HS-27A (cell line): Measurements from ENCODE around the gene MAP4.
"Not testable (repeated sequence)": the region's sequence is repeated elsewhere in the genome, so short reads cannot be mapped to it uniquely, and the experiment has no call there.

ENCODE experiments used
- DNase-seq: peaks from one replicate; pipeline ENCODE4 v3.0.0-alpha.2; 2012; ENCODE audit warnings: low read depth, missing footprints

MAP4 gene

DNA sequence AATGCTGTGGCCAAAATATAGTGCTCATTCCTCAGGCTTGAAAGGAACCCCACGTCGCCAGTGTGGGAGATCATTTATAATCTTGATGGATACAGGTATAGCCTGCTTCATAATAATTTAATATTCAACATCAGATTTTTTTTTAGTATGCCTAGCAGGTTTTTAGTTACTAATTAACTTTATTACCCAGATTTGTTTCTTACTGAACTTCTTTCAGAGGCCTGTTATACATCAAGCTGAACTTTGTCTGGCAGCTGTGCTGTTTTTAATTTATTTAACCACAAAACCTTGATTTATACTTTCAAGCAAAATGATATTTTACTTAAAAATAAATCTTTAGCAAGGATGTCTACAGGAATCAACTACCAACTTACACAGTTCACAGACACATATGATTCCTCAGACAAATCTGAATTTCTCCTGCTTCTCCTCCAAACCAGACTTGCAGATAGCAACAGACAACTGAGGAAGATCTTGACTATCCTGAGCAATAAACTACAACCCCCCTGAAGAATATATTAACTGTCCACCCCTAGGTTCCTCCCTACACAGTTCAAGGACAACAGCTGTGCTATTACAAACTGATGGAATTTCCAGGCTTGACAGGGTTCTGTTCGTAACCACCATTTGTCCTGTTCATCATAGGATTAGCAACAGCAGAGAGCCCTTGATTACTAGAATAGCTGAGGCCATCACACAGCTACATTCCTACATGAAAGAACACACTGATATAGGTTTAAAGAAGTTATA is 610 bp downstream of the MAP4 start:
- no peak for DNase-seq

DNA sequence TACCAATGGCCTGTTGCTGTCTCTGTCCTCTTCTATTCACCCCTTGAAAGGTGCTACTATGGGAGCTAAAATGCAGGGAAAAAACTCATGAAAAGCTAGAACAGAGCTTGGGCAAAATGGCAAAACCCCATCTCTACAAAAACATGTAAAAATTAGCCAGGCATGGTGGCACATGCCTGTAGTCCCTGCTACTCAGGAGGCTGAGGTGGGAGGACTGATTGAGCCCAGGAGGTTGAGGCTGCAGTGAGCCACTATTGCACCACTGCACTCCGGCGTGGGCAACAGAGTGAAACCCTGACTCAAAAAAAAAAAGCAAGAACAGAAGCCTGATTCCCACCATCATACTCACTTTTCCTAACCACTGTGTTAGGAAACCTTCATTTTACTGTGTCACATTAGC is 1.9 kb downstream of the MAP4 start:
- DNase-seq: no peak

DNA sequence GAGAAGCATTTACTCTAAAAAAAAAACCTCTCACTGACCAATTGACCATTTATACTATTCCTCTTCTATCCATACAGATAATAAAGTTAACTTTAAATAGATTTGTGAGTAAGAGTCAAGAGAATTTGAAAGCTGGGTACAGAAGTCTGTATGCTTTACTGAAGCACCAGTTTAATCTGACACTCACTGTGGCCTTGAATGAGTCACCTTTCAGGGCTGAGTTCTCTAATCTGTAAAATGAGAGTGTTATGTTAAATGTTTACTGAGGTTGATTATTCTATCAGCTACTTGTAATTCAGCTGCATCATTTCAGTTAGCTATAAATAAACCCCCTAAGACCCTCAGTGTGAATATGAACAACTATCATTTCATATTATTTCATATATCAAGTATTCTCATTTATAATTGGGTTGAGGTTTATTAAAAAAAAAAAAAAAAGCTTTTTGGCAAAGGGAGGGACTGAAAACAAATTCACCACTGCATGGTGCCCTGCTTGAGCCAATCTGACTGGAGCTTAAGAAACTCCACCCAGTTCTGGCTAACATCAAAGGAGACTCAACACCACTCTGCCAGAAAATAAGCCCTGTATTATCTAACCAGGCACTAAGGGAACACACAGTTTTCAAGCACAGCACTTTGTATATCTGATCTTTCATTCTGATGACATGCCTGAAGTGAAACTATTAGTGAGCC is 2.8 kb downstream of the MAP4 start:
- peak; percentile 68 for DNase-seq

DNA sequence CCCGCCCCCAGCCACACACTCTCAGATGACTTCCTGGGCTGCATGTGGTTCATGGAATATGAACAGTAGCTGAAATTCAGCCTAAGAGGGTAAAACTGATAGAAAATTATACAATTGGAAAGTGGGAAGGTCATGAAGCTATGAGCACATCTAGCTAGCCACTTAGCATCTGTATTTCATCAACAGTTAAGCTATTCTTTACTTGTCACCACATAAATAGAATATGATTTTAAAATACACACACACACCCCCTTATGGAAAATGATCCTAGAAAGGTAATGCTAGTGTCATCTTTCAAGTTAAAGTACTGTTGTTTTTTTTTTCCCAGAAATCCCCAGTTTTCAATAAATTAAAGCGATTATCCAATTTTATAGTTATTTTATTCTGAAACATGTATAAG is 3.6 kb downstream of the MAP4 start:
- DNase-seq: no peak

DNA sequence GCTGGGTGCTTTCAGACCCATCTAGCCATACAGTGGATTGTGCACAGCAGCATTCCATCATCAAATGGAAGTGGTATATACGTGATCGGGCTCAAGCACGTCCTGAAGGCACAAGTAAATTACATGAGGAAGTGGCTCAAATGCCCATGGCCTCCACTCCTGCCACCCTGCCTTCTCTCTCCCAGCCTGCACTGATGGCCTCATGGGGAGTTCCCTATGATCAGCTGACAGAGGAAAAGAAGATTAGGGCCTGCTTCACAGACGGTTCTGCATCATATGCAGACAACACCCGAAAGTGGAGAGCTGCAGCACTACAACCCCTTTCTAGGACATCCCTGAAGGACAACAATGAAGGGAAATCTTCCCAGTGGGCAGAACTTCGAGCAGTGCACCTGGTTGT is 8.2 kb downstream of the MAP4 start:
- not testable (repeated sequence) for DNase-seq

DNA sequence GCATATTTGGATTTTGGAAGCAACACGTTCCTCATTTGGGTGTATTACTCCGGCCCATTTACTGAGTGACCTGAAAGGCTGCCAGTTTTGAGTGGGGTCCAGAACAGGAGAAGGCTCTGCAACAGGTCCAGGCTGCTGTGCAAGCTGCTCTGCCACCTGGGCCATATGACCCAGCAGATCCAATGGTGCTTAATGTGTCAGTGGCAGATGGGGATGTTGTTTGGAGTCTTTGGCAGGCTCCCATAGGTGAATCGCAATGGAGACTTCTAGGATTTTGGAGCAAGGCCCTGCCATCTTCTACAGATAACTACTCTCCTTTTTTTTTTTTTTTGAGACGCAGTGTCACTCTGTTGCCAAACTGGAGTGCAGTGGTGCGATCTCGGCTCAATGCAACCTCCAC is 8.9 kb downstream of the MAP4 start:
- not testable (repeated sequence) for DNase-seq

DNA sequence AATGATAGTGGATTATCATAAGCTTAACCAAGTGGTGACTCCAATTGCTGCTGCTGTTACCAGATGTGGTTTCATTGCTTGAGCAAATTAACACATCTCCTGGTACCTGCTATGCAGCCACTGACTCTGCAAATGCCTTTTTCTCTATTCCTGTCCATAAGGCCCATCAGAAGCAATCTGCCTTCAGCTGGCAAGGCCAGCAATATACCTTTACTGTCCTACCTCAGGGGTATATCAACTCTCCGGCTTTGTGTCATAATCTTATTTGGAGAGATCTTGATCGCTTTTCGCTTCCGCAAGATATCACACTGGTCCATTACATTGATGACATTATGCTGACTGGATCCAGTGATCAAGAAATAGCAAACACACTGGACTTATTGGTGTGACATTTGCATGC is 9.4 kb downstream of the MAP4 start:
- not testable (repeated sequence) for DNase-seq

DNA sequence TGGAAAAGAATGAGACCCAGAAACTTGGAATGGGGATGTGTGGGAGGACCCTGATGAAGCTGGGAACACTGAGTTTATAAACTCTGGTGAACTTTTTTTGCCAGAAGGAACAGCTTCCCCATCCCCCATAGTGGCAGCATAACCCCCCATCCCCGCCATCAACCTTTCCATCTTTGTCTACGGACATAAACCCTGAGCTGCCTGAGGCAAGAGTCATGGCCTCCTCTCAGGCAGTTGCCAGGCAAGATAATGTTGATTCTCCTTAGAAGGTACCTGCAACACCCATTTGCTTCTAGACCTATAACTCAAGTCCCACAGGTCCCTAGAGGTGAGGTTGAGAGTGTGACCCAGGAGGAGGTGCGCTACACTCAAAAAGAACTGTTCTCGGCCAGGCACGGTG is 11.5 kb downstream of the MAP4 start:
- DNase-seq: no peak

DNA sequence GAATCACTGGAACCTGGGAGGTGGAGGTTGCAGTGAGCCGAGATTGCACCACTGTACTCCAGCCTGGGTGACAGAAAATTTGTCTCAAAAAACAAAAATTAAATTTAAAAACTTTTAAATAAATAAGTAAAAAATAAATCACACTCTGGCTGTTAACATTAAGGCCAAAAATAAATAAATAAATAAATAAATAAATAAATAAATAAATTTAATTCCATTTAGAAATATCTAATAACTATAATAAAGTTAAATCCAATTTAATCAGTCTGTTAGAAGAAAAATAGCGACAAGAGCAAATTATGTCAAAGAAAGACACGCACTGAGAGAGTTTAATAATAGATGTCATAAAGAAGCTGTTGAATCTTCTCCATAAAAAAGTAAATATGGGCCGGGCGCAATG is 13.4 kb downstream of the MAP4 start:
- no peak for DNase-seq

DNA sequence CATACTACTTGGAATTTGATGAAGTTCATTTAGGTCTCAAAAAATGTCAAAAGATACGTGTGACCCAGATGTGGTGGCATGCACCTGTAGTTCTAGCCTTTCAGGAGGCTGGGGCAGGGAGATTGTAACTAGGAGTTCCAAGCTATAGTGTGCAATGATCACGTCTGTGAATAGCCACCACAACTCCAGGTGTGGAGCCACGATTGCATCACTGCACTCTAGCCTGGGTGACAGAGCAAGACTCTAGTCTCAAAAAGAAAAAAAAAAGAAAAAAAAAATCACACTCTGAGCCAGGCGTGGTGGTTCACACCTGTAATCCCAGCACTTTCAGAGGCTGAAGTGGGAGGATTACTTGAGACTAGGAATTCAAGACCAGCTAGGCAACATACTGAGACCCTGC is 14.2 kb downstream of the MAP4 start:
- DNase-seq: no peak

DNA sequence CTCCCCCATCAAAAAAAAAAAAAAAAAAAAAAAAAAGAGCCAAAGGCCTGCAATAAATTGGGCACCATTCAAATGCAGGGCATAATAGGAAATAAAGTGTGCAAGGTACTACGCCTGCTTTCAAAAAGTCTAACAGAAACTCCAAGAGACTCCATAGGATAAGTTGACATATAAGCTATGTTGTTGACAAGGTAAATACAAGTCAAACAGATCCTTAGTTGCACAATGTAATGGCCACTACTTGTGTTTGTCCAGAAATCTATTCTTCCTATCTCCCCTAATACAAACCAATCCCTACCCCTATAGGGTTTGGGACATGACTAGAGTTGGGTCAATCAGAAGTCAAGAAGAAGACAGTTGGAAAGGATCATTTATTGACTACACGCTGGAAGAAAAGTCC is 16.0 kb downstream of the MAP4 start:
- no peak for DNase-seq

DNA sequence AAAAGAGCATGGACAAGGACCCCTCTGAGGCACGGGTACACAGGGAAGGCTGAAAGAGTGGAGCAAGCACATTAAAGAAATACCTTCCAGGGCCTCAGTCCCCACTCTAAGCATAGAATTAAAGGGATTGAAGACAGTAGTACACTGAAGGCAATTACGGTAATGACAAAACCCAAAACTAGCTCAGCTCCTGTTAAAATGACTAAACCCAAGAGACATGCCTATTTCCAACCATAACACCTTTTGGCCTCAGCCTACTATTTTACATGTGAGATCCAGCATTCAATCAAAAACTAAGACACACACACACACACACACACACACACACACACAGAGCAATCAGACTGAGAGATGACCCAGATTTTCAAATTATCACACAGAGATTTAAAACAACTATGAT is 19.8 kb downstream of the MAP4 start:
- no peak for DNase-seq

DNA sequence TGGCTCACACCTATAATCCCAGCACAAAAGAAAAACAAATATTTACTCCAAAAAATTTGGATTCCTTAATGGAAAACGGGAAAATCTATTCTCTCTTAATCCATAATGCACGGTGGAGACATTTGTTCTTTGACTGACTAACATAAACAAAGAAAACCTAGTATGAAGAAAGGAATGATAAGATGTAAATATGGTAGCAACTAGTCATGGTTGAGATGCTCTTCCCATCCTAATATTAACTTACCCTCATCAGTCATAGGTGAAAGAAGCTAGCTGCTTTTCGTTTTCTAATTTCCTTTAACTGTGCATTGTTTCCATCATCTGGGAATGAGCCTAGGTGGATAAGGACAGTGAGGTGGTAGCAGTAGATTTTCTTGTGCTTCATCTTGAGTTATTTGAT is 22.0 kb downstream of the MAP4 start:
- no peak for DNase-seq

DNA sequence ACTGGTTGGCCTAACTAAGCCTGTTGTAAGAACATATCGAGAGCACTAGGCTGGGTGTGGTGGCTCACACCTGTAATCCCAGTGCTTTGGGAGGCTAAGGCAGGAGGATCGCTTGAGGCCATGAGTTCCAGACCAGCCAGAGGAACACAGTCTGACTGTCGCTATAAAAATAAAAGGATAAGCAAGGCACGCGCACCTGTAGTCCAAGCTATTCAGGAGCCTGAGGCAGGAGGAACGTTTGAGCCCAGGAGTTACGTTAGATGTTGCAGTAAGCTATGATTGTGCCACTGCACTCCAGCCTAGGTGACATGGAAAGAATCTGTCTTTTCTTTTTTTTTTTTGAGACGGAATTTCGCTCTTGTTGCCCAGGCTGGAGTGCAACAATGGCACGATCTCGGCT is 24.9 kb downstream of the MAP4 start:
- DNase-seq: no peak

DNA sequence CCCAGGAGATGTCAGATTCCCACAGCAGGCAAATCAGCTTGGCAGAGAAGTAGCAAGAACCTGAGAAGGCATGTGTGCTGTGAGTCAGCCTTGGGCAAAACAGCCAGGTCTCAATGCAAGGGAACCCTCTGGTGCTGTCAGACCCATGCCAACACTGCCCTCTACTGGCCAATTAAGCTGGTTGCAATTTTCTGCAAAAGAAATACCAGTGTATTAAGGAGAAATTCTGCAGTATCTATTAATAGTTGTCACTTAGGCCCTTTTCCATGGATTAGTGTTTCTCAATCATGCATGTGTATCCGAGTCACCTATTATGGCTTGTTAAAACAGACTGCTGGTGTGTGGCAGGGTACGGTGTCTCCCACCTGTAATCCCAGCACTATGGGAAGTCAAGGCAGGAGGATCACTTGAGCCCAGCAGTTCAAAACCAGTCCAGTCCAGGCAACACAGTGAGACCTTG is 26.2 kb downstream of the MAP4 start:
- DNase-seq: peak; percentile 77

DNA sequence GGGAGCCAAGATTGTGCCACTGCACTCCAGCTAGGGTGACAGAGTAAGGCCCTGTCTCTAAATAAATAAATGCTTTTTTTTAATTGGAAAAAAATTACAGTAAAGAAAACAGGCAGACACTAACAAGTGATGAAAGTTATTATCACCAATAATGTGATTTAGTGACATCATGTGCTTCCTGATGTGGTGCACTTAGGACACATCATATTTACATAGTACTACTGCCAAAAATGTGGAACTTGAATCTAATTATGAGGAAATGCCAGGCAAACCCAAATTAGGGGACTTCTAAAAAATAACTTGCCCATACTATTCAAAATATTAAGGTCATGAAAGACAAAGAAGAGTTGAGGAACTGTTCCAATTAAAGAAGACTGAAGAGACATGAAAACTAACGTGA is 30.8 kb downstream of the MAP4 start:
- no peak for DNase-seq

DNA sequence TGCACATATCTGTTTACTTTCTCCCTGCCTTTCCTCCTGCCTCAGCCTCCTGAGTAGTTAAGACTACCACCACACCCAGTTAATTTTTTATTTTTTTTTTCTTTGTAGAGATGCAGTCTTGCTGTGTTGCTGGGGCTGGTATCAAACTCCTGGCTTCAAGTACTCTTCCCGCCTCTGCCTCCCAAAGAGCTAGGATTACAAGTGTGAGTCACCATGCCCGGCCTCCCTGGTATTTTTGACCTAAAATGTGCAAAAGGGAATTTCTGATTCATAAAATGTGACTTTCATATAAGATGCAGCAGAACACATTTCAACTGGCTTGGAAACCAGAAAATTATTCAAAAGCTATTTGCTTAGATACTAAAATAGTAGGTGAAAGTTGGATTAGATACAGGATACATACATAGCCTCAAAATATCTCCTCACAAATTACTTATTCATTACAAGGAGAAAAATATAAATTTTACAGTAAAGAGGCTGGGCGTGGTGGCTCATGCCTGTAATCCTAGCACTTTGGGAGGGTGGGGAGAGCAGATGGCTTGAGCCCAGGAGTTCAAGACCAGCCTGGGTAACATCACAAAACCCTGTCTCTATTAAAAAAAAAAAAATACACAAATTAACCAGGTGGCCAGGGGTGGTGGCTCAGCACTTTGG is 32.0 kb downstream of the MAP4 start:
- peak; percentile 94 for DNase-seq

DNA sequence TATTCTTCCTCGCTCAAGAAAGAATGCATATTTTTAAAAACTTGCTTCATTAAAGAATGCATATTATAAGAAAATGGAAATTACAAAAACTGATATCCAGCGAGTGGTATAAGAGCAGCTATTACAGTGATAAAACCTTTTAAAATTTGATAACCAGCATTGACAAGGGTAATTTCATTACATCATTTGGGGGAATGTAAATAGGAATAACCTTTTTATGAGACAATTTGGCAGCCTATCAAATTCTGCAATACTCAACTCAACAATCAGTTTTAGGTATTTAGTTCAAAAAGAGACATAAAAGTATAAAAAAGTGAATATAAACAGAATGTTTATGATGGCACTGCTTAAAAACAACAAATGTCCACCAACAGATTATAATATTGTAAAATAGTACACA is 35.4 kb downstream of the MAP4 start:
- no peak for DNase-seq

DNA sequence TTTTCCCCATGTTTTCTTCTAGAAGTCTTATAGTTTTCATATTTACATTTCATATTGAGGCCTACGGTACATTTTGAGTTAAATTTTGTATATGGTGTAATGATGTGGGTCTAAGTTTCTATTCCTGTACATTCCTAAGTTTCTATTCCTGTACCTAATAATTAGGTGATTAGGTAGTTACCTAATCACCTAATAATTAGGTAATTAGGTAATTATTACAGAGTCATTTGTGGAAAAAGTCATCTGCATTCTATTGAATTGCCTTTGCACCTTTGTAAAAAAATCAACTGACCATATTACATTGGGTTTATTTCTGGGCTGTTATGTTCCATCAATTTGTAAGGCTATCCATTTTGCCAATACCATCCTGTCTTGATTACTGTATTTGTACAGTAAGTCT is 37.1 kb downstream of the MAP4 start:
- no peak for DNase-seq

DNA sequence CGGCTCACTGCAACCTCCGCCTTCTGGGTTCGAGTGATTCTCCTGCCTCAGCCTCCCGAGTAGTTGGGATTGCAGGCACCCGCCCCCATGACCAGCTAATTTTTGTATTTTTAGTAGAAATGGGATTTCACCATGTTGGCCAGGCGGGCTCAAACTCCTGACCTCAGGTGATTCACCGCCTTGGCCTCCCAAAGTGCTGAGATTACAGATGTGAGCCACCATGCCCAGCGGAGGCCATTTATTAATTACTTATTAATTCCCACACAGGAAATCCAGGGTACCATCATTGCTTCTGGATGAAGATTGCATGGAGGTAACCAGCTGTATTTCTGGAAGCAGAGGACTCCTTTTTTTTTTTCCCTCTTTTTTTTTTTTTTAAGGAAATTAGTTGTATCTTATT is 37.8 kb downstream of the MAP4 start:
- no peak for DNase-seq

DNA sequence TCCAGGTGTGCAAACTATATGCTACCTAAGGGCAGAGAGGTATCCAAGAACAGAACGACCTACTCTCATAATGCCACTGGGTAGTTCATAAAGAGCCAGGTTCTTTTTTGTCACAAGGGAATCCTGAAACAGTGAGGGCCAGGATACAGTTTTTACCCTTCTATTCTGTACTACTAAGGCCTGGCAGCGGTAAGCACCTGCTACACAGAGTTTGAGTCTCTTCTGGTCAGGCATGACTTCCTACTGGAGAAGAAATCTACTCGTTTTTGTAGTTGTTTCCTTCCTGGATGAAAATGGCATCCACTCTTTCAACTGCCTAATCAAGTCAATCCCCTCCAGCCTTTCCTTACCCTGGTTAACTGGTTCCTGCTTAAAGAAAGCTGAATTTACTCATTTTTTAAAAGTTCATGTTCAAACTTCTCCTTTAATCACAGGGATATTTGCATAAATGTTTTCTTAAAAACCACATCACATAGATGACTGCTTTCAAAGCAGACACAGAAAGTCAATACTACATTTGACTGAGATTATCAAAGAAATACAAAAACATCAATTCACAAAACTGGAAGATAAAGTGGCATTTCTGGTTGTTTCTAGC is 40.0 kb downstream of the MAP4 start:
- DNase-seq: no peak

DNA sequence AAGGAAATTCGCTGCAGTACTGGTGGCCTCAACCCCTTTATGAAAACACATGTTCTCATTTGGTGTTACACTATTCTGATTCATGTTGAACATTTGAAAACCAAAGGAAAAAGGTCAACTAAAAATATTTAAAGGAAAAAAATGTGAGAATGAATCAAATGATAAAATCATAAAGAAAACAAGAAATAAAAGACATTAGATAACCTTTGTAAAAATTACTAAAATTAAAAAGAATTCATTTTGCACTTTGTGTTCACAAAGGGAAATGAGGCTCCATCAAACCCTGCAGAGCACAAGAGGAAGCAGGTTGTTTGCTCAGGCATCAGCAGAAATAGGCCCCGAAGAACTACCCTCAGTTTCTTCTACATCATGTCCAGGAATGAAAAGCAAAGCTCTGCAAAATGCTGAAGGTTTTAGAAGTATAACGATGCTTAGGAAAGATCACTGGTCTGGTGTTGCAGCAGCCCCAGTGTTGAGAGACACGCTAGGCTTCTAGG is 41.2 kb downstream of the MAP4 start:
- DNase-seq: no peak

DNA sequence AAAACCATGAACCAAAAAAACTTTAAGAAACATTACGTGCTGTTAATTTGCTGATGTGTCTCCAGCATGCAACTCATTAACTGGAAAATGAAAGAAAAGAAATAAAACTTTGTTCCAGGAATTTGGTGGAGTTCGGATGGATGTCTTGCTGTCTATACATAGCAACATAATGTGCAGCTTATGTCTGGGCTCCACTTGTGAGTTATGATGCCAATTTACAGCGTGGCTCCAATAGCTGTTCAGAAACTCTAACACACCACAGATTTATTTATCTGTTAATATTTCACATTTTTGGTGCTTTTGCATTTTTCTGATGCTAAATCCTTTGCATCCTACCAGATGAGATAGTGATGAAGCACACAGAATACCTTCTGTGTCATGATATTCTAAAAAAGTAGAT is 45.1 kb downstream of the MAP4 start:
- no peak for DNase-seq
